ENCODE results near the gene VRTN.

- no peak for TF ChIP-seq FOXM1 (IDR thresholded peaks at IDR 0.05; ENCODE audit: borderline replicate concordance)
- TF ChIP-seq NFRKB (IDR thresholded peaks at IDR 0.05): no peak
- no peak for TF ChIP-seq PKNOX1 (IDR thresholded peaks at IDR 0.05)
- no peak for TF ChIP-seq SUZ12 (IDR thresholded peaks at IDR 0.05)
- no peak for TF ChIP-seq TARDBP (IDR thresholded peaks at IDR 0.05)
- no peak for TF ChIP-seq ARNT (IDR thresholded peaks at IDR 0.05)
- TF ChIP-seq SP1 (IDR thresholded peaks at IDR 0.05): no peak
- no peak for TF ChIP-seq ZNF384 (IDR thresholded peaks at IDR 0.05)
Observed at GRCh38 chr14:74395094-74395493, 46.8 kb downstream of the VRTN start.

Data from HEK293T (cell line).